NCI-H446 (cell line): ENCODE results near the gene VTI1A.

ENCODE experiments used
- DNase-seq, 2 experiments: peaks; one replicate each; lab custom pipeline; 2025; lab: John Stamatoyannopoulos, UW

Gene VTI1A

GRCh38 chr10:112783351-112784021 is 336.5 kb downstream of the VTI1A start:
- no peak for DNase-seq

DNA sequence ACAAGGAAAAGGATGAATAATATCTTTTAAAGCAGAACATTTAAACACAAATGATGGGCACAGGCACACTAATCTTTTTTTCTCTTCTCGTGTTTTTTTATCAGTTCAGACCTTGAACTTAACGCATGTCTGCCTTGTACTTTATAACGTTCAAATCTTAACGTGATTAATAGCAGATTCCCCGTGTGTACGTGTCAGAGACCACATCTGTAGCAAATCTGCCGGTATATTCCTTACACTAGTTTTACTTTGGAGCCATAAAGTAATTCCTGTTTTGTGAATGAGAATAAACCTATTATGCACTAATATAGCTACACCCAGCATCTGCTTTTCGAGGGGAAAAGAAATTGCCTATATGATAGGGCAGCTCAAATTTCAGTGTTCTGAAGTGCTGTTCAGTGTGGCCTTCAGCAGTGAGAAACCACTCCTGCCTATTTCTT is 337.0 kb downstream of the VTI1A start:
- no peak for DNase-seq

GRCh38 chr10:112785089-112785488 is 338.1 kb downstream of the VTI1A start:
- DNase-seq, result no peak

DNA sequence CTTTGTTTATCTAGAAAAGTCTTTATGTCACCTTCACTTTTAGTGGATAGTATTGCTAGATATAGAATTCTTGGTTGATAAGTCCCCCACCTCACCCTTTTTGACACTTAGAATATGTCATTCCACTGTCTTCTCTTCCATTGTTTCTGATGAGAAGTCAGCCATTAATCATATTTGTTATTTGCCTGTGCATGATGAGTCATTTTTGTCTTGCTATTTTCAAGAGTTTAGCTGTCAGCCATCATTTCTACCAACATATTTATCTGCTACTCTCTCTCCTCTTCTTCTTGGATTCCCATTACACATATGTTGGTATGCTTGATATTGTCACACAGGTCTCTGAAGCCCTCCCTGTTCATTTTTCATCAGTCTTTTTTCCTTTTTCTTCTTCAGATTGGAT is 342.2 kb downstream of the VTI1A start:
- DNase-seq, result no peak

- no peak for DNase-seq
These were observed 343.0 kb downstream of the VTI1A start for GRCh38 chr10:112790030-112790429.

DNA sequence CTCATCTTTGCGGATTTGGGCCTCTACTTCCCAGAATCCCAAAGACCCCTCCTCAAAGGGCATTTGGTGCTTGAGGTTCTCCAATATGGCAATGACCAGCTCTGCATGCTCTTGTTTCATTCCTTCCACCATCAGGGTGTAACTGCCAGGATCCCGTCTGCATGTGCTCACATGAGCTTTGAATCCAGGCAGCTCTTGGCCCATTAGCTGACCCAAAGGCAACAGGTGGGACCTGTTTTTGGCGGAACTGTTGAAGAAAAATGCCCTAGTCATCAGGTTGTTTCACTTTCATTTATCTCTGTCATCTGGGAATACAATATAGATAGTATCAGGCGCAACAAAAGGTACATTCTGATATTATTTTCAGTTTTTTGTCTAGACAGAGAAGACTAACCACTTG is 343.9 kb downstream of the VTI1A start:
- no peak for DNase-seq

DNA sequence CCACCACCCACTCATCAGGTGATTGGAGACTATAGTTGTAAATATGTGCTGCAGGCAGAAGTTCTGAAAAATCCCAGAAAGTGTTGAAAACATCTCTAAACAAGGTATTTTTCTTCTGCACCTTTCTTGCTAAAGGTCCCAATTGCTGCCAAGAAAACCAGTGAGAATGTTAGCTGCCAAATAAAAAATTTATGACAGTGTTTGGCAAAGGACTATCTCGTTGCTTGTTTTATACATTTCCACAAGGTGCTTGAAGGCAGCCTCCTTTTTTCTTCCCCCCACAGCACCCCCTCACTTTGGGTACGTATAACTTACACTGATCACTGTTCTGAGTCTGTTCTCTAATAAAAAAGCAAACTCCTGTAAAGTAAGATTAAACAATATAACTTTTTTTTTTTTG is 344.4 kb downstream of the VTI1A start:
- no peak for DNase-seq

DNA sequence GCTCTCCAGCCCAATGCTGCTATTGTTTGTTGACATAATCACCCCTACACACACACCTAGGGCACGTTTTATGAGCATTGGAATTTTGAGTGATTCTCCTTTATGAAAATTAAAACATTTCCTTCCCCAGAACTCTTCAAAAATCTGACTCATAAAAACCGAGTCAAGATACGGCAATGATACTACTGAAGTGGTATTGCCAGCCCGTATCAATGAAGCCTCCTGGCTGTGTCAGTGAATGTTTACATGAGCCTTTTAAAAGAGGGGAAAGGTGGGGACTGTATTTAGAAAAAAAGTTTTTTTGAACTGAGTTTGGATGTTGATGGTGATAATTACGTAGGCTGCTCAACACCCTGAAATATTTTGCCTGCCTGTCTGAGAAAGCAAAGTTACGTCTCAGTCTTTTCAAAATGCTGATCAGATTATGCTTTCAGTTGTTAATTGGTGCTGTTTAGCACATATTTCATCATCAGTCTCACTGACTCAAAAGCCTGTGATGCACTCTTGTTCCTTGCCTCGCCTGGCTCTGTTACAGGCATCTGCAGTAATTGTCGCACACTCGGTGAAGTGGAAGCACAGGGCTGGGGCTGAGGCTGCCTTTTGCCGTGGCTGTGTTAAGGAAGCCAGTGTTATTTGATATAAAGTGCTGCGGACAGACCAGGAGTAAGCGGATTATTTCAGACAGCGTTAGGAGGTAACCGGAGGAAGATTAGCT is 345.6 kb downstream of the VTI1A start:
- peak in 1 of 2 experiments; percentile 7 for DNase-seq

GRCh38 chr10:112793202-112793921 is 346.3 kb downstream of the VTI1A start:
- DNase-seq, result no peak

GRCh38 chr10:112794201-112794600 is 347.2 kb downstream of the VTI1A start:
- DNase-seq, result no peak

DNA sequence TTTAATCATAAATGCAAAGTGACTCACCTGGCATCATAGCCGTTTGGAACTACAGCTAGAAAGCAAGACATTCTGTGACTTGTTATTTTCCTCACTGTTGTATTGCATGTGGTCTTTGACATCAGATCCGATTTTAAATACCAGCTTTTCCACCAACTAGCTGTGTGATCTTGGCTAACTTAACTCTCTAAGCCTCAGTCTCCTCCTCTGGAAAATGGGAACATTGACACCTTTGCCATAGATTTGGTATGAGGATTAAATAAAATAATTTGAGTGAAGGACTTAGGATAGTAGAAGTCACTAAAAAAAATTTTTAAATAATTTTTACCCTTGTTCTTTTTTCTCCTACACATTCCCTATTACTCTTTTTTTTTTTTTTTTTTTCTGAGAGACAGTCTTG is 348.1 kb downstream of the VTI1A start:
- no peak for DNase-seq

- no peak for DNase-seq
These were observed 350.2 kb downstream of the VTI1A start for GRCh38 chr10:112797197-112797596.

DNA sequence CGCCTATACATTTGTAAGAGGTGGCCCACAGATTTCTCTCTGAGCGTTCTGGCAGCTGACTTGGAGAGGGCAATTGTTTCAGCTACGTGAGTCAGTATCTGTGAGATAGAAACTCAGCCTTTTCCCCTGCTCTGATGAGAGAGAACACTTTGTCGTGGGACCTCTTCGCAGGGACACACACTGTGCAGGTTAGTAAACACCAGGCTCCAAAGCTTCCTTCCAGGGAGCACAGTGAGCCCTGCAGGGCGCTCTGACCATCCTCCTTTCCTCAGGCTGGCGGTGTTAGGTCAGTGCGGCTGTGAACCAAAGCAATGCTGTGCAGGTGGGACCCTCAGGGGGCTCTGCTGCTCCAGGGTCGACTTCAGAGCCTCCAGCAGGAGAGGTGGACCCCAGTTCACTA is 350.8 kb downstream of the VTI1A start:
- no peak for DNase-seq

GRCh38 chr10:112799038-112799437 is 352.0 kb downstream of the VTI1A start:
- no peak for DNase-seq

DNA sequence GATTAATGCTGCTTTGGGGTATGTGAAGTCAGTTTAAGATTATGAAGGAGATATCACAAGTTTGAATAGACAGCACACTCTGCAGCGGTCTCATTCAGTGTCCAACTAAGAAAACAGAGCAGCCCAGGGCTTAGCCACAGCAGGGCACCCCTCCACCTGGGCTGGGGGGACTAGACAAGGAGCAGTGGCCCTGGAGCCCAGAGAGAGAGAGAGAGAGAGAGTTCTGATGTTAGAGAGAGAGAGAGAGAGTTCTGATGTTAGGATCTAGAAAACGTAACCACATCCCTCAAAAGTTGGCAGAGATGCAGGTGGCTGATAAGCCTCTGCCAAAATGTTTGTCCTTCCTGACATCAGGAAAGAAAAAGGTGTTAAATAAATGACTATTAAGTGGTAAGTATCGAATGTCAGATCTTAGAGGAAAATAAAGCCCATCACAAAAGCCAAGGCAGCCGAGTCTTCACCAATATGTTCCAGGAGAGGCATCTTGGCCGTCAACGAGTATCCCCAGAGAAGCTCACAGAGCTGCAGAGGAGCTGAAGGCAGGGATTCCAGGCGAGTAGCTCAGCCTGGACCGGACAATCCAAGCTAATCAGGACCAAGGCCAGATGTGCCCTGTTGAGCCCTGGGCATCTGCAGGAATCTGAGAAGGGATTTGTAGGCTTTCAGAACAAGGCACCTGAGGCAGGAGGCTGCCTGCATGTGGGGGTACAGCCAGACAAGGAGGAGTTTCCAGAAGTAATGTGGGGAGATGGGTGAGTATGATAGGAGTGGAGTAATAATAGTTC is 352.9 kb downstream of the VTI1A start:
- no peak for DNase-seq

- no peak for DNase-seq
These were observed 354.0 kb downstream of the VTI1A start for GRCh38 chr10:112801004-112801403.

GRCh38 chr10:112801748-112802147 is 354.7 kb downstream of the VTI1A start:
- DNase-seq, result no peak

GRCh38 chr10:112802411-112803022 is 355.5 kb downstream of the VTI1A start:
- no peak for DNase-seq

DNA sequence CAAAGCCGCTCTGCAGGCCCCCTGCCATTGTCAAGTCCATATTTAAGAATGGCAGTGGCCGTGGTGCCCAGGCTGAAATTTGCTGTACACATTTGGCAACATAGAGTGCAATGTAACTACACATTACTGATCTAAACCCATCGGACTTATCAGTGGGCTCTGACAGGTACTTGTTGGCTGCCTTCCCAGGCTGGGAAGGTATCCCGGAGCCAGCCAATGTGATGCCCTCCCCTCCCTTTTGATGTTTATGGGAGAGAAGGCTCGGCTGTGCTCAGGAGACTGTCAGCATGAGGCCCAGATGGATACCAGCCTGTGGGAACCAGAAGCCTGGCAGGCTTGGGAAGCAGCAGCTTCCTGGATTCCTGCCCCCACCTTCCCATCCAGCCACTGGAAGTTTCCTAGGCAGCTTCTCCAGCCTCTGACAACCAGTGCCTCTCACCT is 357.0 kb downstream of the VTI1A start:
- peak in 1 of 2 experiments; percentile 9 for DNase-seq

DNA sequence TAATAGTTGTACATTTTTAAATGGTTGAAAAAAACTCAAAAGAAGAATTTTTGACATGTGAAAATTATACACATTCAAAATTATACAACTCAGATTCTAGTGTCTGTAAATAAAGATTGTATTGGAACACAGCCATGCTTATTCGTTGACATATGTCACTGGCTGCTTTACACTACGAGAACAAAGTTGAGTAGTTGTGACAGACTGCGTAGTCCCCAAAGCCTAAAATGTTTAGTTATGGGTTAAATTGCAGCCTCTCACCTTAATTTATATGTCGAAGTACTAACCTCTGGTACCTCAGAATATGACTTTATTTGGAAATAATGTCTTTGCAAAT is 358.2 kb downstream of the VTI1A start:
- DNase-seq, result no peak

- DNase-seq, result no peak
These were observed 358.7 kb downstream of the VTI1A start for GRCh38 chr10:112805701-112806100.

- no peak for DNase-seq
These were observed 360.0 kb downstream of the VTI1A start for GRCh38 chr10:112807013-112807412.
